Naive thymus-derived CD4-positive, alpha-beta T cell (primary cell): ENCODE measurements around the gene GPR31. TPM values are rescaled to one million over a fixed set of nuclear protein-coding genes. Genes with fewer than 3 reads are reported as not detected.

Experiments used
- ATAC-seq: fragments of 150-1000 bp; cut with Tn5 transposase; 2 replicates; pipeline ENCODE4 v1.10.0; 2021; ENCODE audit warnings: mild to moderate bottlenecking, moderate library complexity
- CTCF ChIA-PET: fragments of 350-600 bp; sonication (Branson Sonifier 250); formaldehyde crosslinking; loops from one replicate; lab custom pipeline; 2021; ENCODE audit warnings: antibody characterized with exemption; lab: Charles Lee
- POLR2A ChIA-PET: fragments of 350-600 bp; sonication (Branson Sonifier 250); formaldehyde crosslinking; loops from one replicate; lab custom pipeline; 2021; ENCODE audit warnings: antibody characterized with exemption, inconsistent platforms; lab: Charles Lee
- DNase-seq, 9 donors: peaks; one replicate each; pipeline versions ENCODE4 v3.0.0 to v3.0.0-alpha.2; 2020 to 2022; ENCODE audit warnings: mixed read lengths in 1 of 9
- H3K27ac ChIP-seq: one replicate; pipeline ENCODE4 v1.7.0; 2013; ENCODE audit warnings: mild to moderate bottlenecking, low read depth, low read length, moderate library complexity
- H3K27me3 ChIP-seq, 2 donors: one replicate each; pipeline ENCODE4 v1.7.0; 2013; ENCODE audit warnings: low read length in 2 of 2, mild to moderate bottlenecking in 2 of 2, moderate library complexity in 2 of 2; ENCODE audit not compliant: control insufficient read depth in 2 of 2, insufficient read depth in 2 of 2
- H3K36me3 ChIP-seq, 3 experiments: 1 replicate in 2 of 3; 2 replicates in 1 of 3; pipeline ENCODE4 v1.7.0; 2013; ENCODE audit warnings: low read length in 3 of 3, mild to moderate bottlenecking in 3 of 3, moderate library complexity in 1 of 3; ENCODE audit not compliant: insufficient read depth in 3 of 3, control insufficient read depth in 2 of 3
- H3K4me1 ChIP-seq, 2 donors: one replicate each; pipeline ENCODE4 v1.7.0; 2013; ENCODE audit warnings: low read length in 2 of 2, mild to moderate bottlenecking in 2 of 2, moderate library complexity in 1 of 2; ENCODE audit not compliant: control insufficient read depth in 2 of 2, insufficient read depth in 2 of 2
- H3K4me3 ChIP-seq: 2 replicates; pipeline ENCODE4 v1.7.0; 2013; ENCODE audit warnings: mild to moderate bottlenecking, low read length
- H3K9me3 ChIP-seq, 3 experiments: 1 replicate in 2 of 3; 2 replicates in 1 of 3; pipeline ENCODE4 v1.7.0; 2013; ENCODE audit warnings: low read length in 3 of 3; ENCODE audit not compliant: control insufficient read depth in 2 of 3
- H3K27ac Mint-ChIP-seq, 9 donors: one replicate each; pipeline ENCODE4 v1.8.0; 2020 to 2022; ENCODE audit warnings: mixed read lengths in 9 of 9, mild to moderate bottlenecking in 8 of 9, moderate library complexity in 5 of 9, inconsistent platforms in 2 of 9
- H3K27me3 Mint-ChIP-seq, 5 donors: one replicate each; pipeline ENCODE4 v1.8.0; 2021 to 2022; ENCODE audit warnings: mixed read lengths in 5 of 5, mild to moderate bottlenecking in 1 of 5
- H3K36me3 Mint-ChIP-seq, 5 donors: one replicate each; pipeline ENCODE4 v1.8.0; 2020 to 2022; ENCODE audit warnings: mixed read lengths in 5 of 5, mild to moderate bottlenecking in 3 of 5, inconsistent platforms in 1 of 5
- H3K4me1 Mint-ChIP-seq, 7 donors: one replicate each; pipeline ENCODE4 v1.8.0; 2020 to 2022; ENCODE audit warnings: mixed read lengths in 7 of 7, mild to moderate bottlenecking in 3 of 7, inconsistent platforms in 1 of 7
- H3K4me3 Mint-ChIP-seq, 10 donors: one replicate each; pipeline ENCODE4 v1.8.0; 2020 to 2022; ENCODE audit warnings: mild to moderate bottlenecking in 10 of 10, mixed read lengths in 10 of 10, moderate library complexity in 6 of 10, inconsistent platforms in 2 of 10
- H3K9me3 Mint-ChIP-seq, 11 donors: one replicate each; pipeline ENCODE4 v1.8.0; 2020 to 2022; ENCODE audit warnings: mixed read lengths in 11 of 11, mild to moderate bottlenecking in 4 of 11, inconsistent platforms in 1 of 11, moderate library complexity in 1 of 11
- intact Hi-C, 2 donors: fragments of 100-400 bp; cut with micrococcal nuclease; formaldehyde crosslinking; loops; one replicate each; pipeline ENCODE4 v1.15.1; 2023
- polyA plus RNA-seq, 2 donors: library from polyadenylated mRNA; unstranded; fragments of 300-500 nt; fragmentation: Illumina TruSeq; gene quantifications; one replicate each; pipeline ENCODE4 v1.2.3, GENCODE V29; 2021
- total RNA-seq, 6 experiments: library from RNA in 5 of 6; stranded (reverse) in 5 of 6; gene quantifications; 1 replicate in 5 of 6; 2 replicates in 1 of 6; pipeline ENCODE4 v1.2.3 and lab custom pipeline; 2021 to 2026

The GPR31 gene
- total and polyA plus RNA-seq, 7 experiments from 2014 or later, result not detected

DNA sequence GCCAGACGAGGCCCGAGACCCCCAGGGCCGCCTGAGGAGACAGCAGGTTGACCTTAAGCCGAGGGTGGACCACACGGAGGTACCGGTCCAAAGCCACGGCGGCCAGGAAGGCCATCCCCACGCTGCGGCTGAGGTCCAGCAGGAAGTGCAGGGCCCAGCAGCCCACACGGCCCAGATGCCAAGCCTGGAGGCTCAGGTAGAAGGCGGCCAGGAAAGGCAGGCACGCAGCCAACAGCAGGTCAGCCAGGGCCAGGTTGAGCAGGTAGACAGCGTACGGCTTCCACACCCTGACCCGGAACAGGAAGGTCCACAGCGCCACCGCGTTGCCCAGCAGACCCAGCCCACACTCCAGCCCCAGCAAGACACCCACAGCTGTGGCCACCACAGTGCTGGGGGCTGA, 366 bp downstream of the GPR31 start:
- no peaks in the 10 kb centered on the region for H3K36me3 ChIP-seq
- H3K9me3 Mint-ChIP-seq, result no peaks in the 10 kb centered on the region
- H3K4me1 Mint-ChIP-seq, result no peaks in the 10 kb centered on the region
- no peak overlapping the region for H3K27ac ChIP-seq
- no peaks in the 10 kb centered on the region for H3K4me1 ChIP-seq
- H3K4me3 Mint-ChIP-seq, result no peak overlapping the region
- H3K27me3 Mint-ChIP-seq, result peaks cover 0 to 9% (median 0%) of the 10 kb centered on the region in 5 donors
- H3K27me3 ChIP-seq, result no peaks in the 10 kb centered on the region
- no peak overlapping the region for H3K27ac Mint-ChIP-seq
- ATAC-seq (no peak), DNase-seq (no peak)
- intact Hi-C loops, result no loop called here
- no peaks in the 10 kb centered on the region for H3K36me3 Mint-ChIP-seq
- ChIA-PET POLR2A (no interaction called here), CTCF (no interaction called here)
- H3K9me3 ChIP-seq, result no peaks in the 10 kb centered on the region
- H3K4me3 ChIP-seq, result no peak overlapping the region

GRCh38 chr6:167154895-167155294, 2.9 kb downstream of the GPR31 start:
- Mint-ChIP-seq H3K4me3 (no peak overlapping the region), H3K27ac (no peak overlapping the region), H3K36me3 (no peaks in the 10 kb centered on the region), H3K9me3 (no peaks in the 10 kb centered on the region), H3K27me3 (peaks cover 0 to 6% (median 0%) of the 10 kb centered on the region in 5 donors), H3K4me1 (peaks cover 0 to 3% (median 0%) of the 10 kb centered on the region in 7 donors)
- Histone ChIP-seq H3K4me3 (no peak overlapping the region), H3K4me1 (peaks cover 0 to 3% of the 10 kb centered on the region in 2 donors), H3K9me3 (no peaks in the 10 kb centered on the region), H3K27ac (no peak overlapping the region), H3K27me3 (no peaks in the 10 kb centered on the region), H3K36me3 (no peaks in the 10 kb centered on the region)
- intact Hi-C loops, result no loop called here
- ChIA-PET CTCF (no interaction called here), POLR2A (no interaction called here)
- ATAC-seq (no peak), DNase-seq (no peak)

GRCh38 chr6:167154291-167154690, 3.5 kb downstream of the GPR31 start:
- Mint-ChIP-seq H3K27me3 (peaks cover 0 to 6% (median 0%) of the 10 kb centered on the region in 5 donors), H3K36me3 (no peaks in the 10 kb centered on the region), H3K4me1 (peaks cover 0 to 3% (median 0%) of the 10 kb centered on the region in 7 donors), H3K9me3 (no peaks in the 10 kb centered on the region), H3K4me3 (no peak overlapping the region), H3K27ac (no peak overlapping the region)
- Histone ChIP-seq H3K9me3 (no peaks in the 10 kb centered on the region), H3K4me3 (no peak overlapping the region), H3K27ac (no peak overlapping the region), H3K27me3 (no peaks in the 10 kb centered on the region), H3K36me3 (no peaks in the 10 kb centered on the region), H3K4me1 (peaks cover 0 to 3% of the 10 kb centered on the region in 2 donors)
- POLR2A ChIA-PET, result no interaction called here
- ATAC-seq (no peak), DNase-seq (no peak)
- CTCF ChIA-PET, result no interaction called here
- intact Hi-C loops, result no loop called here

GRCh38 chr6:167153521-167153959, 4.2 kb downstream of the GPR31 start:
- no peak overlapping the region for H3K27ac Mint-ChIP-seq
- peaks cover 0 to 3% (median 0%) of the 10 kb centered on the region in 7 donors for H3K4me1 Mint-ChIP-seq
- POLR2A ChIA-PET, result no interaction called here
- CTCF ChIA-PET, result no interaction called here
- ATAC-seq (peak; percentile 73), DNase-seq (no peak)
- Histone ChIP-seq H3K4me1 (peaks cover 0 to 3% of the 10 kb centered on the region in 2 donors), H3K4me3 (peak overlapping the region; percentile 29), H3K9me3 (no peaks in the 10 kb centered on the region), H3K36me3 (no peaks in the 10 kb centered on the region), H3K27me3 (no peaks in the 10 kb centered on the region), H3K27ac (no peak overlapping the region)
- no peaks in the 10 kb centered on the region for H3K9me3 Mint-ChIP-seq
- intact Hi-C loops, result no loop called here
- peaks cover 0 to 6% (median 0%) of the 10 kb centered on the region in 5 donors for H3K27me3 Mint-ChIP-seq
- no peaks in the 10 kb centered on the region for H3K36me3 Mint-ChIP-seq
- H3K4me3 Mint-ChIP-seq, result no peak overlapping the region

GRCh38 chr6:167152862-167153261, 4.9 kb downstream of the GPR31 start:
- Mint-ChIP-seq H3K4me3 (no peak overlapping the region), H3K4me1 (peaks cover 0 to 5% (median 0%) of the 10 kb centered on the region in 7 donors), H3K9me3 (no peaks in the 10 kb centered on the region), H3K36me3 (no peaks in the 10 kb centered on the region), H3K27ac (no peak overlapping the region), H3K27me3 (peaks cover 0 to 6% (median 0%) of the 10 kb centered on the region in 5 donors)
- intact Hi-C loops, result no loop called here
- Histone ChIP-seq H3K4me1 (peaks cover 0 to 3% of the 10 kb centered on the region in 2 donors), H3K36me3 (no peaks in the 10 kb centered on the region), H3K27me3 (no peaks in the 10 kb centered on the region), H3K4me3 (peak overlapping the region; percentile 29), H3K27ac (no peak overlapping the region), H3K9me3 (no peaks in the 10 kb centered on the region)
- ChIA-PET POLR2A (no interaction called here), CTCF (no interaction called here)
- no peak for DNase-seq
- ATAC-seq, result no peak

DNA sequence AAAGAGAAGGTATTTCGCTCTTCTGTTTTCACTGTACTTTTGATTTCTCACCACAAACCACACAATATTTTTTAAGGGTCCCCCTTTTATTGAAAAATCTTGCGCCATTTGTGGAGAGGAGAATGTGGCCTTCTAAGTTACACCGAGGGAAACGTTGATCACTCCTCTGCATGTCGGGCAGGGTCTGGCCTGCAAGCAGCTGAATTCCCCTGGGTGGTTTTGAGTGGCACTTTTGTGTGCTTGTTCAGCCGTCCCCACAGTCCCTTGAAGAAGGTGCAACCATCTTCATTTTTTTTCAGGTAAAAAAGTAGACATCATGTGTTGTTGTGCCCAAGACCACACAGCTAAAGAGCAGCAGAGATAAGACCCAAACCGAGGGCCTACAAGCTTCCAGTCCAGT, 6.1 kb downstream of the GPR31 start:
- intact Hi-C loops, result no loop called here

GRCh38 chr6:167150941-167151549, 6.7 kb downstream of the GPR31 start:
- Histone ChIP-seq H3K27ac (no peak overlapping the region), H3K27me3 (no peaks in the 10 kb centered on the region), H3K36me3 (no peaks in the 10 kb centered on the region), H3K4me3 (no peak overlapping the region), H3K9me3 (no peaks in the 10 kb centered on the region), H3K4me1 (peaks cover 0 to 3% of the 10 kb centered on the region in 2 donors)
- intact Hi-C loops, result no loop called here
- ChIA-PET CTCF (no interaction called here), POLR2A (no interaction called here)
- no peaks in the 10 kb centered on the region for H3K36me3 Mint-ChIP-seq
- DNase-seq (no peak), ATAC-seq (peak; percentile 19)
- H3K27me3 Mint-ChIP-seq, result peaks cover 0 to 6% (median under 1%) of the 10 kb centered on the region in 5 donors
- H3K4me3 Mint-ChIP-seq, result no peak overlapping the region
- no peaks in the 10 kb centered on the region for H3K9me3 Mint-ChIP-seq
- H3K4me1 Mint-ChIP-seq, result peaks cover 0 to 6% (median 0%) of the 10 kb centered on the region in 7 donors
- no peak overlapping the region for H3K27ac Mint-ChIP-seq

More for the DNA sequence above, 6.1 kb downstream of the GPR31 start:
- Histone ChIP-seq H3K4me3 (no peak overlapping the region), H3K36me3 (no peaks in the 10 kb centered on the region), H3K27me3 (no peaks in the 10 kb centered on the region), H3K9me3 (no peaks in the 10 kb centered on the region), H3K4me1 (peaks cover 0 to 3% of the 10 kb centered on the region in 2 donors), H3K27ac (no peak overlapping the region)
- ATAC-seq, result no peak
- ChIA-PET POLR2A (interaction anchor here (0.6 kb wide), 1 partner anchor 64 kb away, joined by 3 read pairs; no protein-coding TSS in a partner anchor), CTCF (no interaction called here)
- H3K27me3 Mint-ChIP-seq, result peaks cover 0 to 6% (median 0%) of the 10 kb centered on the region in 5 donors
- no peak overlapping the region for H3K27ac Mint-ChIP-seq
- DNase-seq, result no peak
- no peaks in the 10 kb centered on the region for H3K36me3 Mint-ChIP-seq
- no peaks in the 10 kb centered on the region for H3K9me3 Mint-ChIP-seq
- H3K4me3 Mint-ChIP-seq, result no peak overlapping the region
- H3K4me1 Mint-ChIP-seq, result peaks cover 0 to 6% (median 0%) of the 10 kb centered on the region in 7 donors
